HCT116 (cell line): ENCODE data around the gene APBA2. TPM values are rescaled to one million over a fixed set of nuclear protein-coding genes. Genes with fewer than 3 reads are reported as not detected.

ENCODE experiments used
- ATAC-seq: fragments of 200-7000 bp; cut with Tn5 transposase; 2 replicates; pipeline ENCODE4 v1.9.1; 2020; ENCODE audit warnings: mild to moderate bottlenecking, moderate library complexity
- BruUV-seq: library from RNA; stranded (reverse); fragments of 400-500 nt; replicated peaks from 2 replicates; lab custom pipeline; 2021; lab: Mats Ljungman, UMichigan
- CTCF ChIA-PET: fragments of 300-600 bp; sonication (Branson Sonifier 250); formaldehyde crosslinking; loops from one replicate; lab custom pipeline; 2021; ENCODE audit warnings: antibody characterized with exemption; lab: Charles Lee
- POLR2A ChIA-PET: fragments of 300-600, 350-600 bp; sonication (Branson Sonifier 250); formaldehyde crosslinking; loops from one replicate; lab custom pipeline; 2021; ENCODE audit warnings: antibody characterized with exemption; lab: Charles Lee
- RAD21 ChIA-PET, 2 experiments: fragments of 300-600 bp; sonication (Branson Sonifier 250); formaldehyde crosslinking; loops; one replicate each; lab custom pipeline; 2023; ENCODE audit warnings: low total read pairs in 2 of 2; ENCODE audit not compliant: uncharacterized antibody in 2 of 2, unreplicated experiment in 2 of 2, low non-redundant PET in 1 of 2; lab: Charles Lee
- DNase-seq: peaks from one replicate; pipeline ENCODE4 v3.0.0-alpha.2; 2010; ENCODE audit warnings: low read depth, low spot score
- H2AFZ ChIP-seq: fragments of 200-600 bp; shearing (Covaris generic), sonication (generic); 2 replicates; pipeline ENCODE4 v1.6.1; 2017; ENCODE audit warnings: low read depth, mixed run types, mixed read lengths, antibody characterized with exemption, low read length; ENCODE audit not compliant: poor library complexity, severe bottlenecking
- H3K27ac ChIP-seq: 2 replicates; pipeline ENCODE4 v1.5.1; 2012; ENCODE audit warnings: low read depth, low read length
- H3K27me3 ChIP-seq: fragments of 200-600 bp; sonication (generic); 2 replicates; pipeline ENCODE4 v1.6.1; 2016; ENCODE audit warnings: mixed run types, low read length, mixed read lengths; ENCODE audit not compliant: insufficient read depth
- H3K36me3 ChIP-seq, 2 experiments: fragments of 200-500 bp in 1 of 2; fragments of 200-600 bp in 1 of 2; sonication (Bioruptor generic) in 1 of 2; sonication (generic) in 1 of 2; 2 replicates each; pipeline versions ENCODE4 v1.5.1 to v1.6.1; 2014 to 2016; ENCODE audit warnings: low read length in 2 of 2, inconsistent platforms in 1 of 2, mixed read lengths in 1 of 2, mixed run types in 1 of 2; ENCODE audit not compliant: insufficient read depth in 2 of 2, control insufficient read depth in 1 of 2
- H3K4me1 ChIP-seq, 2 experiments: fragments of 200-600 bp in 1 of 2; sonication (generic) in 1 of 2; 2 replicates each; pipeline versions ENCODE4 v1.5.1 to v1.6.1; 2012 to 2017; ENCODE audit warnings: low read length in 2 of 2, inconsistent platforms in 1 of 2, mild to moderate bottlenecking in 1 of 2, mixed read lengths in 1 of 2, mixed run types in 1 of 2, moderate library complexity in 1 of 2; ENCODE audit not compliant: insufficient read depth in 2 of 2, control insufficient read depth in 1 of 2
- H3K4me2 ChIP-seq: fragments of 200-600 bp; sonication (generic); 2 replicates; pipeline ENCODE4 v1.6.1; 2017; ENCODE audit warnings: mixed run types, low read length, mixed read lengths
- H3K4me3 ChIP-seq, 2 experiments: fragments of 200-600 bp in 1 of 2; sonication (generic) in 1 of 2; replicated peaks in 1 of 2; 2 replicates each; pipeline ENCODE4 v1.5.1; 2011 to 2016; ENCODE audit warnings: low read length in 2 of 2, control low read depth in 1 of 2, low read depth in 1 of 2, mild to moderate bottlenecking in 1 of 2, mixed read lengths in 1 of 2, mixed run types in 1 of 2
- H3K79me2 ChIP-seq: fragments of 200-600 bp; sonication (generic); 2 replicates; pipeline ENCODE4 v1.6.1; 2017; ENCODE audit warnings: mild to moderate bottlenecking, mixed run types, low read length, moderate library complexity, mixed read lengths; ENCODE audit not compliant: insufficient read depth
- H3K9ac ChIP-seq: fragments of 200-600 bp; sonication (generic); 2 replicates; pipeline ENCODE4 v1.6.1; 2016; ENCODE audit warnings: low read length, mixed read lengths
- H3K9me2 ChIP-seq: fragments of 200-600 bp; sonication (generic), shearing (Covaris generic); 2 replicates; pipeline ENCODE4 v1.6.1; 2017; ENCODE audit warnings: mixed run types, mild to moderate bottlenecking, moderate library complexity; ENCODE audit not compliant: insufficient read depth
- H3K9me3 ChIP-seq, 2 experiments: fragments of 200-500 bp in 1 of 2; fragments of 200-600 bp in 1 of 2; sonication (Bioruptor generic) in 1 of 2; sonication (generic) in 1 of 2; 2 replicates each; pipeline ENCODE4 v1.6.1; 2014 to 2017; ENCODE audit warnings: low read length in 2 of 2, mixed read lengths in 2 of 2, inconsistent platforms in 1 of 2, low read depth in 1 of 2, mild to moderate bottlenecking in 1 of 2, mixed run types in 1 of 2, moderate library complexity in 1 of 2; ENCODE audit not compliant: control insufficient read depth in 1 of 2, insufficient read depth in 1 of 2
- H4K20me1 ChIP-seq: fragments of 200-600 bp; sonication (generic), shearing (Covaris generic); 2 replicates; pipeline ENCODE4 v1.6.1; 2017; ENCODE audit warnings: mixed run types, mild to moderate bottlenecking, moderate library complexity; ENCODE audit not compliant: insufficient read depth
- CTCF ChIP-seq, 3 experiments: fragments of 200-600 bp in 1 of 3; sonication (generic) in 1 of 3; IDR thresholded peaks in 2 of 3; conservative IDR thresholded peaks in 1 of 3; 2 replicates each; pipeline ENCODE4 v1.5.1; 2012 to 2017; ENCODE audit warnings: low read depth in 2 of 3, low read length in 2 of 3, antibody characterized with exemption in 1 of 3, borderline replicate concordance in 1 of 3, control low read depth in 1 of 3, mild to moderate bottlenecking in 1 of 3, mixed read lengths in 1 of 3, mixed run types in 1 of 3, moderate library complexity in 1 of 3; ENCODE audit not compliant: insufficient read depth in 1 of 3
- POLR2AphosphoS5 ChIP-seq: IDR thresholded peaks from 2 replicates; pipeline ENCODE4 v1.6.1; 2011; ENCODE audit warnings: mild to moderate bottlenecking, low read depth, low read length, moderate library complexity
- SIN3A ChIP-seq: IDR thresholded peaks from 2 replicates; pipeline ENCODE4 v1.6.1; 2012; ENCODE audit warnings: low read depth
- ZFX ChIP-seq: fragments of 450-650 bp; IDR thresholded peaks from 2 replicates; pipeline ENCODE4 v1.6.1; 2017
- ZNF274 ChIP-seq: fragments of 200-500 bp; sonication (Bioruptor generic); IDR thresholded peaks from 2 replicates; pipeline ENCODE4 v1.6.1; 2014; ENCODE audit warnings: mild to moderate bottlenecking, low read depth, low read length, inconsistent platforms
- intact Hi-C: fragments of 100-400 bp; cut with micrococcal nuclease; formaldehyde crosslinking; loops from 2 replicates; pipeline ENCODE4 v1.10.0; 2022
- total RNA-seq: library from RNA; stranded (reverse); gene quantifications from one replicate; pipeline ENCODE4 v1.2.1, GENCODE V29; 2021; ENCODE audit not compliant: unreplicated experiment

APBA2 gene
- total RNA-seq, 1 experiment from 2014 or later, result 0.47 TPM

DNA sequence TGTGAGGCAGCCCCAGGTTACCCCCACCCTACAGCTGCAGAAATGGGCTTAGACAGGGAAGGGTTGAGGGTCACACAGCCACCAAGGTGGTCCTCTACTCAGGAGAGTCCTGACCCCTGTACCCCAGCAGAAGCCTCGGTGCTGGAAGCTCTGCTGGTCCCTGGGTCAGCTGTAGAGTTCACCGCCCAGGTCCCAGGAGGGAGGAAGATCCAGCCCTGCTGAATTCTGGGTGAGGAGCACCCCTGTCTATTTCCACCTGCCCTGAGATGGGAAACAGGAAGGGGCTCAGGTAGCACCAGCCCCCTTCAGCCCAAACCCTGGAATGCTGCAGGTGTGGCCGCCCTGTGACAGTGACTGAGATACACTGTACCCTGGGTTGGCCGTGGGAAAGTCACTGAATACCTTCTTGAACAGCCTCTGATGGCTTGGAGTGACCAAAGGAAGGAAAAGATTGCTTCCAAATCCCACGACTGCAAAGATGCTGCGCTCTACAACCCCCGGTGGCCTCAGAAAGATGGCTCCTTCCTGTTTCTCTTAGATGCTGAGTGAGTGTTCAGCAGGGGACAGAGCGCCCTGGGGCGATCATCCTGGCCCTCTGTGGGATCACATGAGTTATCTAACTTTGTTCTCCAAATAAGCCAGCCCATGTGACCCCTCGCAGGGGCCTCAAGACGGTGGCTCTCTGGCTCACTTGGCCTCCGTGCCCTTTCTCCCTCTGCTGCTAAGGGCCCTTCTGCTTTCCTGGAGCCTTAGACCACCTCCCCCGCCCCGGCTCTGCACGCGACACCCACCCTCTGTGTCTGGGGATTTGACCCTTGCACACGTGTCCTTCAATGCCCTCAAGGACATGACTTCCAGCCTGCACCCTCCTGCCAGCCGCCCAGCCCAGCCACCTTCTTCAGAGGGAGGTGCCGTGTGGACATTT is 242.0 kb downstream of the APBA2 start:
- TF ChIP-seq ZNF274, result no peak
- no peak for TF ChIP-seq POLR2AphosphoS5
- no peak for TF ChIP-seq ZFX
- Histone ChIP-seq H4K20me1 (no peaks in the 10 kb centered on the region), H3K4me3 (no peak overlapping the region), H3K79me2 (no peaks in the 10 kb centered on the region), H3K9me2 (no peaks in the 10 kb centered on the region), H3K27me3 (peaks cover 28% of the 10 kb centered on the region), H2AFZ (no peak overlapping the region), H3K4me1 (peaks cover 18 to 26% of the 10 kb centered on the region in 2 experiments), H3K9ac (no peak overlapping the region), H3K27ac (no peak overlapping the region), H3K9me3 (no peaks in the 10 kb centered on the region), H3K36me3 (no peaks in the 10 kb centered on the region), H3K4me2 (no peak overlapping the region)
- DNase-seq (no peak), ATAC-seq (no peak)
- BruUV-seq, result no TSS peak
- intact Hi-C loops, result no loop called here
- ChIA-PET RAD21 (no interaction called here), POLR2A (no interaction called here), CTCF (no interaction called here)

- ChIA-PET POLR2A (no interaction called here), CTCF (interaction anchor here (1.3 to 1.8 kb wide), 2 partner anchors 11 to 27 kb away, joined by 5 to 7 read pairs; no protein-coding TSS in a partner anchor)
These were observed 242.9 kb downstream of the APBA2 start for GRCh38 chr15:29128671-29129070.

More at GRCh38 chr15:29128671-29129070, 242.9 kb downstream of the APBA2 start:
- no peak overlapping the region for H3K9ac ChIP-seq
- no peak overlapping the region for H3K4me3 ChIP-seq
- no peak overlapping the region for H3K4me2 ChIP-seq
- no peaks in the 10 kb centered on the region for H3K79me2 ChIP-seq
- TF ChIP-seq CTCF (IDR thresholded peaks at IDR 0.05 in 2 of 3, conservative IDR thresholded peaks at IDR 0.05 in 1 of 3; ENCODE audit: borderline replicate concordance in 1 of 3, insufficient read depth in 1 of 3, low read depth in 2 of 3, low read length in 2 of 3) (0 out of 6 replicates have a peak, but pooled peaks of 1 of the 3 experiments have one; percentile 2), SIN3A (no peak)
- TF ChIP-seq, all 23 proteins: peak for 1
- Histone ChIP-seq H4K20me1 (no peaks in the 10 kb centered on the region), H3K27ac (no peak overlapping the region), H3K4me1 (peaks cover 16 to 21% of the 10 kb centered on the region in 2 experiments), H3K36me3 (no peaks in the 10 kb centered on the region), H3K9me3 (no peaks in the 10 kb centered on the region), H3K9me2 (no peaks in the 10 kb centered on the region), H2AFZ (no peak overlapping the region), H3K27me3 (peaks cover 28% of the 10 kb centered on the region)
- DNase-seq (no peak), ATAC-seq (no peak)
- RAD21 ChIA-PET, result interaction anchor here in 1 of 2 experiments (0.6 kb wide), 1 partner anchor 468 kb away, joined by 3 read pairs; no protein-coding TSS in a partner anchor
- BruUV-seq, result no TSS peak
- intact Hi-C loops, result no loop called here
